Measurements from ENCODE around the gene EVA1A.

EVA1A gene

GRCh38 chr2:75561566-75562512 is 1.1 kb upstream of the EVA1A start:
- DNase-seq = no peak

DNA sequence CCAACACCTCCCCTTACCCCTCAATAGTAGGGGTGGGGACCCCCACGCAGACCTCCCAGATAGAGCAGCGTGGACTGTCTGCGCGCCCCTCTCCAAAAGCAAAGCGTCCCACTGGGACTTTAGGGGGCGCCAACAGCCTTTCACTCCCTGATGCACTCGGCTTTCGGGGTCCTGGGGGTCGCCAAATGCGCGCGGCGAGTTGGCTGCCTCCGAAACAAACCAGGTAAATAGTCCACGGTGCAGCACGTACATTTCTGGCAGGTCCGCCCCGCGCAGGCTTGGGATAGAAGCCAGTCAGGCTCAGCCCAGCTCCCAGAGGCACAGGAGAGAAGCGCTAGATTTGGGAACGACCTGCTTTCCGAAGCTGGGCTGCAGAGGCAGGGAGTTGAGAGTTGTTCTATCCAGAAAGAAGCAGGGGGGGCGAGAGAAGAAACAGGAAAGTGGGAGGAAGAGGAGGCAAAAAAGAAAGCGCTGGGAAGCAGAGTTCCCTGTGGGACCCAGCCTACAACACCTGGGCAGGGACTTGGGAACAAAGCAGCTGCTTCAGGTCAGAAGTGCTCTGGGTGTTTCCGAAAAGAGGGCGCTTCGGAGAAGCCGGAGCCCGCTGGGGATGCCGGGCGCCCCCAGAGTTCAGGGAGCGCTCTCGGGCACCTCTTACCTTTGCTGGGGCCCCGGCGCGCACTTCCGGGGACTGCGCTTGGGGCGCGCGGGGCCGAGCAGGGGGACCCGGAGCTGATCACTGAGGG is 544 bp downstream of the EVA1A start:
- no peak for DNase-seq

GRCh38 chr2:75559680-75560021 is 1.1 kb downstream of the EVA1A start:
- no peak for DNase-seq

DNA sequence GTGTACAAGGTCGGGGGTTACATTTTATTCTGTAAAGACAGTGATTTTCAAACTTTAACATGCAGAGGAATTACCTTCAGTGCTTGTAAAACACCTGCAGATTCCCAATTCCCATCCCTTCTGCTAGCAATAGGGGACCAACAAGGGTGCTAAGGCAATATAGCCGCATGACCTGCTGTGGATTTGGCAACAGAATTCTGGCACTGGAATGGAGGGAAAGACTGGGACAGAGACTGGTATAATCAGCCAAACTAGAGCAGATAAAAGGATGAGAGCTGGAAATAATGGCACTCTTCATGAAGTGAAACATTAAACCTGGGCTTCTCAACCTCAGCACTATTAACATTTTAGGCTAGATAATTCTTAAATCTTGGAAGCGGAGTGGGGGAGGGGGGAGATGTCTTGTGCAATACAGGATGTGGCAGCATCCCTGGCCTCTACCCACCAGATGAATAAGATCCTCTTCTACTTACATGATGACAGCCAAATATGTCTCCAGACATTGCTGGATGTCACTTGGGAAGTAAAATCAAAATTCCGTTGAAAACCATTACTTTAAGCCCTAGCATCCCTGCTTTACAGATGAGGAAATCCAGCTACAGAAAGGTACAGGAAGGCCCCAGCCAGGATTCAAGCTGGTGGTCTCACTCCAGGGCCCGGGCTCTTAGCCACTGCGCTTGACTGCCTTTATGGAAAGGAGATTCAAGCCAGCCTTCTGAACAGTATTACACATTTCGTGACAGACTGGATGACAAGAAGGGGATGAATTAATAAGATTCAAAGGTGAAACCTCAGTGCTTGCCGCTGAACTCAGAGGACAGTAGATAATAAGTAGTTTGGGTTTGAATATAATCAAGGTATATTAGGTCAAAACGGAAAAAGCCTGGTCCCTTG is 1.7 kb downstream of the EVA1A start:
- DNase-seq = no peak

GRCh38 chr2:75558136-75558535 is 2.6 kb downstream of the EVA1A start:
- no peak for DNase-seq

GRCh38 chr2:75557474-75558133 is 3.1 kb downstream of the EVA1A start:
- no peak for DNase-seq

- DNase-seq = no peak
Observed at GRCh38 chr2:75556679-75557366, 3.9 kb downstream of the EVA1A start.

- DNase-seq = no peak
Observed at GRCh38 chr2:75555701-75556100, 5.0 kb downstream of the EVA1A start.

DNA sequence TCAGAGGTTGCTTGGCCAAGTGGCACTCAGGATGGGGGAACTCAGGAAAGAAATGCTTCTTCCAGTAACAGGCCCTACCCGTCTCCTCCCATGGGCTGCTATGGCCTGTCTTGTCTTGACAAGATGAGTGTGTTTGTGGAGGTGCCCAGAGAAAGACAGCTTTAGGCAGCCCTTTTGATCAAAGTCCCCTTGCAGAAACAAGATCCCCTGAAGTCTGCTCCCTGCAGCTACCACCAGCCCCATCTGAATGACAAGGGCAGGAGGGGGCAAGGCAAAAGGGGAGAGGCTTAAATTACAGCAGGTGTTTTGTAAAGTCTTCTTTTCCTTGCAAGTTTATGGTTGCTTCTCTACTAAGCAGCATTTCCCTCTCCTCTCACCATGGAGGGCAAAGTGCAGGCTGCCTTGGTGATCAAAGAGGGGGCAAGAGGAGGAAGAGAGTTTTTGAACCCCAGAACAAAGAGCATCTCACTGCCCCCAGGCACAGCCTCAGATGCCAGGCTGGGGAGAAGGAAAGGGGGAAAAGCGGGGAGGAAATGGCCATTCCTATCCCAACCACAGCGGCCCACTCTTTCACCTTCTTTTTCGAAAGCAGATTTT is 6.7 kb downstream of the EVA1A start:
- DNase-seq = no peak

GRCh38 chr2:75552222-75552621 is 8.5 kb downstream of the EVA1A start:
- no peak for DNase-seq

DNA sequence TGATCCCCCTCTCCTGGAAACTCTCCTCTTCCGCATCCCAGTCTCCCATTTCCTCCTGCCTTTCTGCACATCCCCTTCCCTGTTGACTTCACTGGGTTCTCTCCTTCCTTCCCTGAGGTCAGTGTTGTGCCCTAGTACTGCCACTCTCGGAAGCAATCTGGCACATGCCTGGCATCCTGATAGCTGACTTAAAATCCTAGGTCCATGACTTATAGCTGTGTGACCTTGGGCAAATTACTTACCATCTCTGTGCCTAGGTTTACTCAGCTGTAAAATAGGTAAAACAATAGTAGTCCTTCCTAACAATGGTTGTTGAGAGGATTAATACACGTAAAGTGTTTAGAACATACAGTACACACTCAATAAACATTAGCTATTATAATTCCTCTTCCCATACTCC is 9.3 kb downstream of the EVA1A start:
- DNase-seq = no peak

GRCh38 chr2:75549401-75550253 is 11.1 kb downstream of the EVA1A start:
- DNase-seq = no peak

DNA sequence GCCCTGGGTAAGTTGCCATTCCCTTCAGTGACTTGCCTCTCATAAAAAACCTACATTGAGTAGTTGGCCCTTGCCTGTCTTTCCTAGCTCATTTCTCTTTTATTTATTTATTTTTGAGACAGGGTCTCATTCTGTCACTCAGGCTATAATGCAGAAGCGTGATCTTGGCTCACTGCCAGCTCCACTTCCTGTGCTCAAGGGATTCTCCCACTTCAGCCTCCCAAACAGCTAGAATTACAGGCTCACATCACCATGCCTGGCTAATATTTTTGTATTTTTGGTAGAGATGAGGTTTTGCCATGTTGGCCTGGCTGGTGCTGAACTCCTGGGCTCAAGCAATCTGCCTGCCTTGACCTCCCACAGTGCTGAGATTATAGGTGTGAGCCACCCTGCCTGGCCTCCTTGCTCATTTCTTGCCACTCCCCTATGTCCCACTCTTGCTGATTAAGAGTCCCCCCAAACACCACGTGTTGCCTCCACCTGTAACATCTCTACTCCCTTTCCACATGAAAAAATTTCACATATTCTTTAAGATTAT is 12.6 kb downstream of the EVA1A start:
- no peak for DNase-seq

DNA sequence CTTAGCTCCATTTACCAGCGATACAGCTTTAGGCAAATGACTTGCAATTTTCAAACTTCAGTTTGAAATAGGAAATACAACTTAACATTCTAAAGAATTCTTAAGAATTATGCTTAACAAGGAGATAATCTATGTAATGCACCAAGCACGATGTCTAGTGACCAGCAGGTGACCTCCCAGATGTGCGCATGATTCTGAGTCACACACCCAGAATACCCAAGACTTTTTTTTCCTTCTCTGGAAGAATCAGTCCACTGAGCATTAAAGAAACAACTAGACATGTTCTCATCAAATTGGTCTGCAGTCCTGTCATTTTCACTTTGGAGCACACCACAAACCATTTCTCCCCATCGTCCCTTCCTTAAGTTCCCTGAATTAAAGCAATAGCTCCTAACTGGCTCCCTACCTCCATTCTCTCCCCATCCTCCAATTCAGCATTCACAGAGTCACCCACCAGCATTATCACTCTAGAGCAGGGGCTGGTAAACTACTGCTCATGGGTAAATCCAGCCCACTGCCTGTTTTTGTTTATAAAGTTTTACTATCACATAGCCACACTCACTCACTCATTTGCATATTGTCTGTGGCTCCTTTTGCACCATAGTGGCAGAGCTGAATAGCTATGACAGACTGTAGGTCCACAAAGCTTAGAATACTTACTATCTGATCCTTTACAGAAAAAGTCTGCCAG is 13.2 kb downstream of the EVA1A start:
- no peak for DNase-seq

DNA sequence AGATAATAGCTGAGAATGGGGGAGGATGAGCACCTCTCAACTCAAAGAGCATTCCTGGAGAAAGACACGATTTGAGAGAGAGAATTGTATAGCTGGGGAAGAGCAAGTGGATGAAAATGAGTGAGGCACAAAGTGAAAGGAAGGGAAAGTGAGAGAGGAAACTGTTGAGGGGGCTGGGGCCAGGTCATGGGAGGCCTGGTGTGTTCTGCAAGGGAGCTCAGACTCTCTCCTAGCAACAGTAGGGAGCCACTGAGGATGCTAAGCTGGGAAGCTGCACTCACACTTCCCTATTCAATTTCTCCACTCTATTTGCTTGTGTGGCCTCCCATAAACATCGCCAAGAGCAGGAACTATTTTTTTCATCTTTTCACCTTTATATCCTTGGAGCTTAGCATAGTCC is 14.8 kb downstream of the EVA1A start:
- no peak for DNase-seq

DNA sequence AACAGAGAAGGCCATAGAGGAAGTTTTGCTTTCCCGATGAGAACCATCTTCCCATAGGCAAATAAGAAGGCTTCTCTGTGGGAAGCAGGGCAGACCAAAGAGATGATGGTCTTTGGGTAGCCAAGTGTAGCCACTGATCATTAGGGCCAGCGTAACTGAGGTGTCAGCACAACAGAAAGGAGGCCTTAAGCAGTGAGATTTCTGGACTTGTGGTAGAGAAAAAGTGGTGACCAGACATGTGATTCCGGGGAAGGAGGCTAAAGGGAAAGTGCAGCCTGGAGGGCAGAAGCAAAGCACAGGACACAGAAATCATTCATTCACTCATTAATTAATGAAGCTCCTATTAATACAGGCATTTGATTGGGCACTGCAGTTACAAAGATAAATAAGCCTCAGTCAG is 15.4 kb downstream of the EVA1A start:
- no peak for DNase-seq

DNA sequence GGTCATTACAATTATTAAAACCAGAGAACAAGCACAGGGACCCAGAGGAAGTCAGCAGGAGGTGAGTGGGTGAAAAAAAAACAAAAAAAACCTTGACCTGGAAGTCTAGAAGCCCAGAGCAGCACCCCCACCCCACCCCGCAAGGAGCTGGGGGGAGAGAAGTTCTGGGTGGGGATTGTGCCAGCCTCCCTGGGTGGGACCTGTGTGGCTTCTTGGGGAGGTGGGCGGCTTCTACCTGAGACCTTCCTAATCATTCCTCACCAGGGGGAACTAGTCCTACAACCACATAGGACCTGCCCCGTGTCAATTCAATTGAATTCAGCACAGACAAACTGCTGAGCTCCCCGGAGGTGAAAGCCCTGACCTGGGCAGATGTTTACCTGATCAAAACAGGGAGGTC is 17.3 kb downstream of the EVA1A start:
- DNase-seq = no peak

- DNase-seq = no peak
Observed at GRCh38 chr2:75541430-75541829, 19.3 kb downstream of the EVA1A start.

- no peak for DNase-seq
Observed at GRCh38 chr2:75540994-75541393, 19.7 kb downstream of the EVA1A start.

Data from NK-92 treated with Interleukin-12 subunit alpha and Interleukin-12 subunit beta, amount 100 ng/mL, for 24 hours (cell line).